HepG2 (cell line): Measurements from ENCODE around the gene TCAF1. TPM values are rescaled to one million over a fixed set of nuclear protein-coding genes. Genes with fewer than 3 reads are reported as not detected.

Experiments used
- ATAC-seq: fragments of 200-7000 bp; cut with Tn5 transposase; 3 replicates; pipeline ENCODE4 v1.9.1; 2020; ENCODE audit warnings: mild to moderate bottlenecking, moderate library complexity
- BruUV-seq: library from RNA; stranded (reverse); fragments of 400-500 nt; replicated peaks from 2 replicates; lab custom pipeline; 2021; lab: Mats Ljungman, UMichigan
- CTCF ChIA-PET: fragments of 300-600 bp; formaldehyde crosslinking; extraction: SDS; loops from one replicate; lab custom pipeline; 2021; ENCODE audit warnings: low total read pairs, inconsistent platforms, low intra/inter-chr PET ratio; lab: Yijun Ruan, JAX
- POLR2A ChIA-PET: fragments of 350-600 bp; sonication (Branson Sonifier 250); formaldehyde crosslinking; loops from one replicate; lab custom pipeline; 2020; ENCODE audit warnings: antibody characterized with exemption, inconsistent platforms; lab: Yijun Ruan, JAX
- DNase-seq: peaks from one replicate; pipeline ENCODE4 v3.0.0-alpha.2; 2015; ENCODE audit warnings: low spot score
- FAIRE-seq: peaks from 3 replicates; lab custom pipeline; 2011; peaks lifted over from hg19 to GRCh38; lab: Jason Lieb, UNC
- H2AFZ ChIP-seq: one replicate; pipeline ENCODE4 v1.6.1; 2011; ENCODE audit warnings: low read length, inconsistent platforms
- H3K27ac ChIP-seq: fragments of 300-600 bp; 3 replicates; pipeline ENCODE4 v1.8.0; 2011; ENCODE audit warnings: mixed run types, mild to moderate bottlenecking, mixed read lengths, low read length, inconsistent platforms; ENCODE audit not compliant: insufficient read depth; ENCODE audit errors: extremely low read length
- H3K27me3 ChIP-seq, 2 experiments: fragments of 200-600 bp in 1 of 2; 2 replicates in 1 of 2; 3 replicates in 1 of 2; pipeline versions ENCODE4 v1.6.0 to v1.8.0; 2011; ENCODE audit warnings: low read length in 2 of 2, mild to moderate bottlenecking in 2 of 2, moderate library complexity in 2 of 2, inconsistent platforms in 1 of 2; ENCODE audit not compliant: insufficient read depth in 2 of 2, control insufficient read depth in 1 of 2
- H3K36me3 ChIP-seq, 2 experiments: fragments of 200-600 bp in 1 of 2; replicated peaks in 1 of 2; 2 replicates in 1 of 2; 3 replicates in 1 of 2; pipeline versions ENCODE4 v1.5.1 to v1.8.0; 2011; ENCODE audit warnings: low read length in 2 of 2, inconsistent platforms in 1 of 2; ENCODE audit not compliant: insufficient read depth in 2 of 2, control insufficient read depth in 1 of 2
- H3K4me1 ChIP-seq: 2 replicates; pipeline ENCODE4 v1.5.1; 2012; ENCODE audit warnings: low read length, inconsistent platforms; ENCODE audit not compliant: insufficient read depth
- H3K4me2 ChIP-seq: 2 replicates; pipeline ENCODE4 v1.6.0; 2011; ENCODE audit warnings: low read depth, low read length, inconsistent platforms
- H3K4me3 ChIP-seq, 3 experiments: fragments of 200-600 bp in 1 of 3; sonication (generic), shearing (Covaris generic) in 1 of 3; replicated peaks in 1 of 3; 2 replicates each; pipeline ENCODE4 v1.5.1; 2011 to 2016; ENCODE audit warnings: low read length in 3 of 3, inconsistent platforms in 2 of 3, low read depth in 2 of 3, mild to moderate bottlenecking in 2 of 3, control low read depth in 1 of 3, mixed read lengths in 1 of 3; ENCODE audit not compliant: insufficient read depth in 1 of 3
- H3K79me2 ChIP-seq: one replicate; pipeline ENCODE4 v1.6.1; 2011; ENCODE audit warnings: low read length, inconsistent platforms; ENCODE audit not compliant: insufficient read depth
- H3K9ac ChIP-seq: 2 replicates; pipeline ENCODE4 v1.6.0; 2011; ENCODE audit warnings: mild to moderate bottlenecking, low read depth, low read length, inconsistent platforms; ENCODE audit not compliant: insufficient read depth
- H3K9me3 ChIP-seq: 2 replicates; pipeline ENCODE4 v1.5.1; 2012; ENCODE audit warnings: mild to moderate bottlenecking, low read length
- H4K20me1 ChIP-seq: 2 replicates; pipeline ENCODE4 v1.6.0; 2011; ENCODE audit warnings: inconsistent platforms, mild to moderate bottlenecking, low read length, moderate library complexity; ENCODE audit not compliant: insufficient read depth
- CHCHD3 ChIP-seq: sonication (generic); formaldehyde crosslinking; IDR thresholded peaks from 2 replicates; pipeline ENCODE4 v1.8.0; 2022; ENCODE audit warnings: mild to moderate bottlenecking, missing genetic modification reagents, moderate library complexity
- CHD2 ChIP-seq: IDR thresholded peaks from 2 replicates; pipeline ENCODE4 v1.6.1; 2011; ENCODE audit warnings: low read depth, low read length, improper control_type of control experiment
- XRCC5 ChIP-seq: fragments of 200-400 bp; formaldehyde crosslinking; optimal IDR thresholded peaks from 2 replicates; pipeline ENCODE3; 2017; ENCODE audit warnings: mild to moderate bottlenecking, low read length
- ZNF10 ChIP-seq: sonication (generic); formaldehyde crosslinking; IDR thresholded peaks from 2 replicates; pipeline ENCODE4 v1.4.0; 2020; ENCODE audit warnings: mild to moderate bottlenecking, low read depth, missing genetic modification reagents, borderline replicate concordance
- ZNF546 ChIP-seq: sonication (generic); formaldehyde crosslinking; conservative IDR thresholded peaks from 2 replicates; pipeline ENCODE4 v1.8.1; 2023; ENCODE audit warnings: mild to moderate bottlenecking, missing genetic modification reagents
- ZNF547 ChIP-seq: sonication (generic); formaldehyde crosslinking; IDR thresholded peaks from 2 replicates; pipeline ENCODE4 v1.5.1; 2020; ENCODE audit warnings: mild to moderate bottlenecking, missing genetic modification reagents
- ZNF564 ChIP-seq: sonication (generic); formaldehyde crosslinking; IDR thresholded peaks from 2 replicates; pipeline ENCODE4 v1.8.1; 2023; ENCODE audit warnings: mild to moderate bottlenecking, missing genetic modification reagents
- WGBS: methylation state at CpG from one replicate; pipeline ENCODE4 v1.1.6; 2017; ENCODE audit warnings: low lambda C conversion rate; 5-methylcytosine and 5-hydroxymethylcytosine counted together
- in situ Hi-C: cut with HindIII; loops from 2 replicates; pipeline ENCODE4 v1.10.0; 2017; ENCODE audit warnings: low pct_unique_long_range_greater_than_20kb; ENCODE audit not compliant: extremely low pct_ligation_motif_present
- intact Hi-C: fragments of 100-400 bp; cut with micrococcal nuclease; formaldehyde crosslinking; loops from one replicate; pipeline ENCODE4 v1.10.0; 2022; ENCODE audit not compliant: unreplicated experiment
- polyA plus RNA-seq, 8 experiments: library from polyadenylated mRNA; depleted of rRNA in 3 of 8; stranded (reverse) in 7 of 8; unstranded in 1 of 8; fragments of >200 nt; fragmentation: Illumina TruSeq in 4 of 8; extraction: Trizol in 4 of 8; gene quantifications; 2 replicates each; pipeline versions ENCODE4 v1.2.1 to v1.2.3, GENCODE V29; 2011 to 2016; ENCODE audit warnings: low read depth in 4 of 8, missing spikeins in 1 of 8, mixed read lengths in 1 of 8; ENCODE audit not compliant: insufficient read depth in 1 of 8
- total RNA-seq, 5 experiments: library from RNA; depleted of rRNA; stranded (reverse); fragments of >200 nt; fragmentation: Illumina TruSeq; extraction: Trizol; gene quantifications; 2 replicates each; pipeline ENCODE4 v1.2.3, GENCODE V29; 2016; ENCODE audit warnings: low read depth in 1 of 5
- TF ChIP-seq, protein P1 (sequence below): IDR thresholded peaks from 2 replicates; pipeline ENCODE4 v1.6.1; 2016; ENCODE audit warnings: low read depth, borderline replicate concordance
- TF ChIP-seq, protein P2 (sequence below): sonication (generic); formaldehyde crosslinking; IDR thresholded peaks from 2 replicates; pipeline ENCODE4 v1.5.1; 2020; ENCODE audit warnings: missing genetic modification reagents, mild to moderate bottlenecking, borderline replicate concordance
- TF ChIP-seq, protein P3 (sequence below): sonication (generic); formaldehyde crosslinking; IDR thresholded peaks from 2 replicates; pipeline ENCODE4 v1.5.0; 2020; ENCODE audit warnings: missing genetic modification reagents

The TCAF1 gene
- total and polyA plus RNA-seq, 2 of the 13 experiments (the other 11 are each of a cell fraction or from before 2014, with no cell fraction given), result 36.2 to 101 TPM

DNA sequence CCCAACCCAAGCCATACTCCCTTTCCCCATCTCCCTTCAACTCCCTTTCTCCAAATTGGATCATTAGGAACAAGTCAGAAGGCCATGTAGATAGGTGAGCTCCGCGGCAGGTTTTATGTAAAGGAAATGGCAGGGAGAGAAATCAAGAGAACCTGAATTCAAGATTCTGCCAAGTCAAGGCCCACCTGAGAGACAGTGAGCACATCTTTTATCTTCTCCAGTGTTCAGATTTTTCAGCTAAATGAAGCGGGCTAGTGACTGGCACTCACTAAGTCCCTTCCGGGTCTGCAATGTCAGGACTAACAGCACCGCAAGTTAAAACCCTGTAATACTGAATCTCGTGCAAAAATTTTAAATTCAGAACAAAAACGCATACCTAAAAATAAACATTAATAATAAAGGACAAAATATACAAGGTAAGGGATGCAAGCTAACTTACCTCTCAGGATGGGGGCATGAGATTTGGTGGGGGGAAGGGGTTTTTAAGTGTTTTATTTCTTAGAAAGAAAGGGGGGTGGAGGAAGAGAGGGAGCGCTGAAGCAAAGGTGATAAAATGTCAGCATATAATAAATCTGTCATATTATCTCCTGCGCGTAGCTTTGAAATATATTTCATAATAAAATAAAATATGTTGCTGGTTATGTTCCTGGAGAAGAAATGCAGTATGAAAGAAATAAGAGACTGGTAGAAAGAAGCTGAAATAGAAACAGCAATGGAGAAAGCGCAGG is 17.6 kb downstream of the TCAF1 start:
- ATAC-seq (no peak), FAIRE-seq (no peak), DNase-seq (no peak)
- ChIA-PET POLR2A (interaction anchor here (3.1 to 6.1 kb wide), 2 partner anchors 8 to 18 kb away, joined by 34 to 174 read pairs; partner anchors contain the start of gene TCAF1), CTCF (no interaction called here)
- WGBS, result 97% methylated on average over 11 of the region's 11 CpGs
- peaks cover 21% of the 10 kb centered on the region; the same call in 1 of the 2 replicates for H4K20me1 ChIP-seq
- in situ Hi-C loops (loop anchor here (25.0 kb wide), 1 partner anchor 503 kb away; no protein-coding TSS in a partner anchor), intact Hi-C loops (loop anchor here (1.0 kb wide), 1 partner anchor 12 kb away; no protein-coding TSS in a partner anchor)
- H3K27ac ChIP-seq, result no peak overlapping the region
- peaks cover 26% of the 10 kb centered on the region for H3K4me1 ChIP-seq
- peaks cover 1 to 3% of the 10 kb centered on the region in 2 experiments; a peak in 3 of 5 replicates for H3K36me3 ChIP-seq
- no peak overlapping the region for H3K4me3 ChIP-seq
- no peaks in the 10 kb centered on the region for H3K9me3 ChIP-seq
- H3K27me3 ChIP-seq, result no peaks in the 10 kb centered on the region; a peak in 1 of 5 replicates
- H3K9ac ChIP-seq, result no peak overlapping the region
- peaks cover 58% of the 10 kb centered on the region for H3K79me2 ChIP-seq
- TF ChIP-seq CHCHD3 (CRISPR knock-in tag) (no peak), ZNF547 (CRISPR knock-in tag) (no peak), CHD2 (no peak)
- no peak overlapping the region for H3K4me2 ChIP-seq
- H2AFZ ChIP-seq, result no peak overlapping the region
- no TSS peak for BruUV-seq

DNA sequence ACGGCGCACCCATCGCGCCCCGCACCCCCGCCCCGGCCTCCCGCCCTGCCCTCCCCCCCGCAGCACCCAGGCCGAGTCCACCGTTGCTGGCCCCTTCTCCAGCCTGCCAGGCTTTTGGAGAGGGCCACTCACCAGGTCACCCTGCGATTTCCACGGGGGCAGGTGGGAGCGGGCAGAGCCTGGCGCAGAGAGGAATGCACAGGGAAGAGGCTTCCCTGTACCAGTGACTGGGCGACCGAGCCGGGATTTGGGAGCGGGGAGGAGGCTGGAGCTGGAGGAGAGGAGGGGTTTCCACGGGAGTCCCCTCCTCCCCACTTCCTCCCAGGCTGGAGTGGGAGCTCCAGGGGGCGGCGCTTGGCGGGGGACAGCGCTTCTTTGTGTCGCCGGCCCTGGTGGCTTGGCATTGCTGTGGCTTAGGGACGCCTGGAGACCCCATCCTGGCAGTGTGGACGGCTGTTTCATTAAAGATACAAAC is 19.3 kb downstream of the TCAF1 start:
- ATAC-seq (peak; percentile 86), DNase-seq (peak; percentile 79), FAIRE-seq (no peak)
- Histone ChIP-seq H3K27ac (peak overlapping the region; percentile 96), H3K9ac (peak overlapping the region; percentile 84), H2AFZ (no peak overlapping the region), H3K27me3 (no peaks in the 10 kb centered on the region; a peak in 1 of 5 replicates), H4K20me1 (peaks cover 24% of the 10 kb centered on the region; the same call in 1 of the 2 replicates), H3K4me3 (peak overlapping the region; percentile 66 to 84 (median 82)), H3K79me2 (peaks cover 54% of the 10 kb centered on the region), H3K4me1 (peaks cover 28% of the 10 kb centered on the region), H3K36me3 (peaks cover 1 to 3% of the 10 kb centered on the region in 2 experiments; a peak in 1 of 5 replicates), H3K4me2 (peak overlapping the region; percentile 78), H3K9me3 (no peaks in the 10 kb centered on the region)
- intact Hi-C loops, result loop anchor here (1.0 kb wide), 1 partner anchor 10 kb away; no protein-coding TSS in a partner anchor
- CTCF ChIA-PET, result no interaction called here
- in situ Hi-C loops, result loop anchor here (25.0 kb wide), 1 partner anchor 505 kb away; no protein-coding TSS in a partner anchor
- no TSS peak for BruUV-seq
- 1% methylated on average over 13 of the region's 28 CpGs for WGBS
- POLR2A ChIA-PET, result interaction anchor here (0.7 to 6.1 kb wide), 9 partner anchors 10 to 498 kb away, joined by 3 to 174 read pairs (median 4); partner anchors contain the start of gene TCAF1
- TF ChIP-seq ZNF564 (CRISPR knock-in tag) (0 out of 2 replicates have a peak, but pooled peaks have one; percentile 59), ZNF546 (CRISPR knock-in tag) (no peak), ZNF10 (CRISPR knock-in tag) (no peak), CHD2 (peak; percentile 18; the same call in 1 of the 2 replicates), XRCC5 (peak; percentile 58)
- TF ChIP-seq, protein P1, sequence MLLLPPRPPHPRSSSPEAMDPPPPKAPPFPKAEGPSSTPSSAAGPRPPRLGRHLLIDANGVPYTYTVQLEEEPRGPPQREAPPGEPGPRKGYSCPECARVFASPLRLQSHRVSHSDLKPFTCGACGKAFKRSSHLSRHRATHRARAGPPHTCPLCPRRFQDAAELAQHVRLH, result peak; percentile 44; the same call in 1 of the 2 replicates
- TF ChIP-seq, protein P2, sequence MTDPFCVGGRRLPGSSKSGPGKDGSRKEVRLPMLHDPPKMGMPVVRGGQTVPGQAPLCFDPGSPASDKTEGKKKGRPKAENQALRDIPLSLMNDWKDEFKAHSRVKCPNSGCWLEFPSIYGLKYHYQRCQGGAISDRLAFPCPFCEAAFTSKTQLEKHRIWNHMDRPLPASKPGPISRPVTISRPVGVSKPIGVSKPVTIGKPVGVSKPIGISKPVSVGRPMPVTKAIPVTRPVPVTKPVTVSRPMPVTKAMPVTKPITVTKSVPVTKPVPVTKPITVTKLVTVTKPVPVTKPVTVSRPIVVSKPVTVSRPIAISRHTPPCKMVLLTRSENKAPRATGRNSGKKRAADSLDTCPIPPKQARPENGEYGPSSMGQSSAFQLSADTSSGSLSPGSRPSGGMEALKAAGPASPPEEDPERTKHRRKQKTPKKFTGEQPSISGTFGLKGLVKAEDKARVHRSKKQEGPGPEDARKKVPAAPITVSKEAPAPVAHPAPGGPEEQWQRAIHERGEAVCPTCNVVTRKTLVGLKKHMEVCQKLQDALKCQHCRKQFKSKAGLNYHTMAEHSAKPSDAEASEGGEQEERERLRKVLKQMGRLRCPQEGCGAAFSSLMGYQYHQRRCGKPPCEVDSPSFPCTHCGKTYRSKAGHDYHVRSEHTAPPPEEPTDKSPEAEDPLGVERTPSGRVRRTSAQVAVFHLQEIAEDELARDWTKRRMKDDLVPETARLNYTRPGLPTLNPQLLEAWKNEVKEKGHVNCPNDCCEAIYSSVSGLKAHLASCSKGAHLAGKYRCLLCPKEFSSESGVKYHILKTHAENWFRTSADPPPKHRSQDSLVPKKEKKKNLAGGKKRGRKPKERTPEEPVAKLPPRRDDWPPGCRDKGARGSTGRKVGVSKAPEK (CRISPR knock-in tag), result no peak
- TF ChIP-seq, protein P3, sequence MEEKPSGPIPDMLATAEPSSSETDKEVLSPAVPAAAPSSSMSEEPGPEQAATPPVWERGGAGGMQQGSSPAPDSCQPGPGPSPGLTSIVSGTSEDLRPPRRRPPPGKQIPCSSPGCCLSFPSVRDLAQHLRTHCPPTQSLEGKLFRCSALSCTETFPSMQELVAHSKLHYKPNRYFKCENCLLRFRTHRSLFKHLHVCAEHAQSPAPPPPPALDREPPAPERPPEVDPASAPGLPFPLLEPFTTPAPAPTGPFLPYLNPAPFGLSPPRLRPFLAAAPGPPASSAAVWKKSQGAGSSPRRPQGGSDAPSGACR (CRISPR knock-in tag), result no peak
